HepG2 (cell line): ENCODE results near the gene WDR35. TPM values are rescaled to one million over a fixed set of nuclear protein-coding genes. Genes with fewer than 3 reads are reported as not detected.

ENCODE experiments used
- AKAP8 ChIP-seq: sonication (generic); formaldehyde crosslinking; IDR thresholded peaks from 2 replicates; pipeline ENCODE4 v1.5.1; 2020; ENCODE audit warnings: mild to moderate bottlenecking, missing genetic modification reagents
- DMAP1 ChIP-seq: IDR thresholded peaks from 2 replicates; pipeline ENCODE4 v1.6.1; 2016
- FOXO1 ChIP-seq: sonication (generic); formaldehyde crosslinking; IDR thresholded peaks from 2 replicates; pipeline ENCODE4 v1.4.0; 2020; ENCODE audit warnings: missing genetic modification reagents
- FOXP1 ChIP-seq, 2 experiments: fragments of 450-650 bp in 1 of 2; IDR thresholded peaks; 2 replicates each; pipeline ENCODE4 v1.6.1; 2017 to 2018; ENCODE audit warnings: antibody characterized with exemption in 1 of 2
- GTF2F1 ChIP-seq: fragments of 150-350 bp; IDR thresholded peaks from 2 replicates; pipeline ENCODE4 v1.6.1; 2014; ENCODE audit warnings: low read length
- ISX ChIP-seq: sonication (generic); formaldehyde crosslinking; conservative IDR thresholded peaks from 2 replicates; pipeline ENCODE4 v1.5.0; 2020; ENCODE audit warnings: missing genetic modification reagents
- MTA1 ChIP-seq: sonication (generic); formaldehyde crosslinking; IDR thresholded peaks from 2 replicates; pipeline ENCODE4 v1.4.0; 2020; ENCODE audit warnings: missing genetic modification reagents, mild to moderate bottlenecking, borderline replicate concordance
- MYNN ChIP-seq: sonication (generic); formaldehyde crosslinking; IDR thresholded peaks from 2 replicates; pipeline ENCODE4 v1.4.0; 2020; ENCODE audit warnings: mild to moderate bottlenecking, low read depth, missing genetic modification reagents
- POGZ ChIP-seq: sonication (generic); formaldehyde crosslinking; IDR thresholded peaks from 2 replicates; pipeline ENCODE4 v1.4.0; 2020; ENCODE audit warnings: mild to moderate bottlenecking, missing genetic modification reagents
- YEATS2 ChIP-seq: sonication (generic); formaldehyde crosslinking; IDR thresholded peaks from 2 replicates; pipeline ENCODE4 v1.4.0; 2020; ENCODE audit warnings: missing genetic modification reagents, borderline replicate concordance
- ZBTB4 ChIP-seq: sonication (generic); formaldehyde crosslinking; IDR thresholded peaks from 2 replicates; pipeline ENCODE4 v1.4.0; 2020; ENCODE audit warnings: missing genetic modification reagents, mild to moderate bottlenecking, borderline replicate concordance
- ZFX ChIP-seq: sonication (generic); formaldehyde crosslinking; IDR thresholded peaks from 2 replicates; pipeline ENCODE4 v1.4.0; 2020; ENCODE audit warnings: mild to moderate bottlenecking, low read depth, missing genetic modification reagents, moderate library complexity
- ZIK1 ChIP-seq: sonication (generic); formaldehyde crosslinking; IDR thresholded peaks from 2 replicates; pipeline ENCODE4 v1.5.0; 2020; ENCODE audit warnings: mild to moderate bottlenecking, low read depth, missing genetic modification reagents, borderline replicate concordance
- ZNF124 ChIP-seq: sonication (generic); formaldehyde crosslinking; IDR thresholded peaks from 2 replicates; pipeline ENCODE4 v1.4.0; 2020; ENCODE audit warnings: missing genetic modification reagents
- ZNF317 ChIP-seq: sonication (generic); formaldehyde crosslinking; IDR thresholded peaks from 2 replicates; pipeline ENCODE4 v1.5.0; 2020; ENCODE audit warnings: mild to moderate bottlenecking, missing genetic modification reagents
- ZNF552 ChIP-seq: sonication (generic); formaldehyde crosslinking; IDR thresholded peaks from 2 replicates; pipeline ENCODE4 v1.9.0; 2022; ENCODE audit warnings: missing genetic modification reagents, mild to moderate bottlenecking, borderline replicate concordance
- ZNF652 ChIP-seq: IDR thresholded peaks from 2 replicates; pipeline ENCODE4 v1.6.1; 2016; ENCODE audit warnings: low read depth, borderline replicate concordance
- polyA plus RNA-seq, 8 experiments: library from polyadenylated mRNA; depleted of rRNA in 3 of 8; stranded (reverse) in 7 of 8; unstranded in 1 of 8; fragments of >200 nt; fragmentation: Illumina TruSeq in 4 of 8; extraction: Trizol in 4 of 8; gene quantifications; 2 replicates each; pipeline versions ENCODE4 v1.2.1 to v1.2.3, GENCODE V29; 2011 to 2016; ENCODE audit warnings: low read depth in 4 of 8, missing spikeins in 1 of 8, mixed read lengths in 1 of 8; ENCODE audit not compliant: insufficient read depth in 1 of 8
- total RNA-seq, 5 experiments: library from RNA; depleted of rRNA; stranded (reverse); fragments of >200 nt; fragmentation: Illumina TruSeq; extraction: Trizol; gene quantifications; 2 replicates each; pipeline ENCODE4 v1.2.3, GENCODE V29; 2016; ENCODE audit warnings: low read depth in 1 of 5
- TF ChIP-seq, protein P1 (sequence below): sonication (generic); formaldehyde crosslinking; IDR thresholded peaks from 2 replicates; pipeline ENCODE4 v1.8.1; 2023; ENCODE audit warnings: mild to moderate bottlenecking, moderate library complexity, missing genetic modification reagents
- TF ChIP-seq, protein P2 (sequence below): sonication (generic); formaldehyde crosslinking; IDR thresholded peaks from 2 replicates; pipeline ENCODE4 v1.5.1; 2020; ENCODE audit warnings: missing genetic modification reagents, mild to moderate bottlenecking, borderline replicate concordance
- TF ChIP-seq, protein P3 (sequence below): sonication (generic); formaldehyde crosslinking; IDR thresholded peaks from 2 replicates; pipeline ENCODE4 v1.5.0; 2020; ENCODE audit warnings: missing genetic modification reagents

WDR35 gene
- total and polyA plus RNA-seq, 2 of the 13 experiments (the other 11 are each of a cell fraction or from before 2014, with no cell fraction given): 11.1 to 19.6 TPM

DNA sequence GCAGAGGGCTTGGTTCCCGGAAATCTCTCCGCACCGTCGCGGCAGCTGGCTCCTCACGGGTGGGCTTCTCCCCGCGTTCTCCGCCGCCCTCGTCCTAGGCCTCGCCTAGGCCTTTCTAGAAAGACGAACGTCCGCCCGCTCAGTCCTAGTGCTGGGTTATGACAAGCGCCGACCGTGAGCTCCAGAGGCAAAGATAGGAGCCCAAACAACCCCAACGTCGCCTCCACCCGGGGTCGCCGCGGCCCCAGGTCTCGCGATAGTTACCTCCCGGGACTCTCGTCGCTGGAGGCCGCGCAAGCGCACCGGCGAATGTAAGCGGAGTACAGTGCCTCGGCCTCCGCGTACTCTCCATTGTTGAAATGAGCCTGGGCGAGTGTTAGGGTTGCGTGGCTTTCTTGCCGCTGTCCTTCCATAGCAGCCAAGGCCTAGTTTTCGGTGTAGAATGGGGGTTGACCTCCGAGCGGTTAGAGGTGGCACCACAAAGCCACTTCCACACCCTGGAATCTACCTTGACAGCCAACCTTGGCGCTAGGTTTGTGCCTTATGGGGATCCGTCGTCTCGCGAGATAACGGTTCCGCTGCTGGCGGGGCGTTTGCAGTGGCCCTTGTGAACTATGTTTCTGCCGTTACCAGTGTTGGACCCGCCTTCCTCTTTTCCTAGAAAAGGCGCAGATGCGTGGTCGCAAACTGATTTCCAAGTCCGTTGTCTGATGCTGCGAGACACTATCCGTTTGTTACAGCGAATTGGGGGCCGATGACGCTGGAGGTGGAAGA, 88.3 kb downstream of the WDR35 start, which contains the start of gene TTC32 (continued):
- TF ChIP-seq, protein P1, sequence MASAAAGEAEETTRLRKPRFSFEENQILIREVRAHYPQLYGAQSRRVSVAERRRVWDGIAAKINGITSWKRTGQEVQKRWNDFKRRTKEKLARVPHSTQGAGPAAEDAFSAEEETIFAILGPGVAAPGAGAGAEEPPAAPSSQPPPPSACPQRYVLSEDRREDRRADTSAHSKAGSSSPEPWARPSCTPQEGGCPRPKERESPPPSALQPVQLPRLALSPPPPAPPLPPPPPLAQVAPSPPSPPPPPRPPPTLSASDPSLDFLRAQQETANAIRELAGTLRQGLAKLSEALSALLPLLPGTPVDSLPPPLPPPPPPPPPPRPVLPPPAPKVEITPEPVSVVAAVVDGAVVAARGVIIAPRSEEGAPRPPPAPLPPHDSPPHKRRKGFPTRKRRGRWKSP (CRISPR knock-in tag): peak; percentile 96
- TF ChIP-seq ZIK1 (CRISPR knock-in tag): peak; percentile 74; the same call in 1 of the 2 replicates
- TF ChIP-seq ZFX (CRISPR knock-in tag): peak; percentile 99
- TF ChIP-seq ZBTB4 (CRISPR knock-in tag): peak; percentile 74; the same call in 1 of the 2 replicates
- TF ChIP-seq ZNF552 (CRISPR knock-in tag): no peak; the same call in 1 of the 2 replicates
- TF ChIP-seq FOXP1 (IDR thresholded peaks at IDR 0.05): no peak
- TF ChIP-seq FOXP1 (CRISPR knock-in tag; IDR thresholded peaks at IDR 0.05): no peak
- TF ChIP-seq ISX: peak; percentile 31
- peak; percentile 99 for TF ChIP-seq YEATS2
- peak; percentile 99 for TF ChIP-seq POGZ
- peak; percentile 79 for TF ChIP-seq FOXO1
- TF ChIP-seq, protein P2, sequence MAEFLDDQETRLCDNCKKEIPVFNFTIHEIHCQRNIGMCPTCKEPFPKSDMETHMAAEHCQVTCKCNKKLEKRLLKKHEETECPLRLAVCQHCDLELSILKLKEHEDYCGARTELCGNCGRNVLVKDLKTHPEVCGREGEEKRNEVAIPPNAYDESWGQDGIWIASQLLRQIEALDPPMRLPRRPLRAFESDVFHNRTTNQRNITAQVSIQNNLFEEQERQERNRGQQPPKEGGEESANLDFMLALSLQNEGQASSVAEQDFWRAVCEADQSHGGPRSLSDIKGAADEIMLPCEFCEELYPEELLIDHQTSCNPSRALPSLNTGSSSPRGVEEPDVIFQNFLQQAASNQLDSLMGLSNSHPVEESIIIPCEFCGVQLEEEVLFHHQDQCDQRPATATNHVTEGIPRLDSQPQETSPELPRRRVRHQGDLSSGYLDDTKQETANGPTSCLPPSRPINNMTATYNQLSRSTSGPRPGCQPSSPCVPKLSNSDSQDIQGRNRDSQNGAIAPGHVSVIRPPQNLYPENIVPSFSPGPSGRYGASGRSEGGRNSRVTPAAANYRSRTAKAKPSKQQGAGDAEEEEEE (CRISPR knock-in tag): no peak
- peak; percentile 55; the same call in 1 of the 2 replicates for TF ChIP-seq GTF2F1
- TF ChIP-seq MYNN: peak; percentile 87
- TF ChIP-seq ZNF652 (CRISPR knock-in tag): 0 out of 2 replicates have a peak, but pooled peaks have one; percentile 40
- peak; percentile 40; the same call in 1 of the 2 replicates for TF ChIP-seq AKAP8
- TF ChIP-seq, protein P3, sequence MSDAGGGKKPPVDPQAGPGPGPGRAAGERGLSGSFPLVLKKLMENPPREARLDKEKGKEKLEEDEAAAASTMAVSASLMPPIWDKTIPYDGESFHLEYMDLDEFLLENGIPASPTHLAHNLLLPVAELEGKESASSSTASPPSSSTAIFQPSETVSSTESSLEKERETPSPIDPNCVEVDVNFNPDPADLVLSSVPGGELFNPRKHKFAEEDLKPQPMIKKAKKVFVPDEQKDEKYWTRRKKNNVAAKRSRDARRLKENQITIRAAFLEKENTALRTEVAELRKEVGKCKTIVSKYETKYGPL (CRISPR knock-in tag): peak; percentile 77
- peak; percentile 78 for TF ChIP-seq ZNF124
- TF ChIP-seq ZNF317: peak; percentile 53; the same call in 1 of the 2 replicates
- peak; percentile 49; the same call in 1 of the 2 replicates for TF ChIP-seq MTA1 (CRISPR knock-in tag)
- TF ChIP-seq DMAP1 (CRISPR knock-in tag): peak; percentile 99
